ENCODE data around the gene ERGIC1.
"Not testable (repeated sequence)": the region's sequence is repeated elsewhere in the genome, so short reads cannot be mapped to it uniquely, and the experiment has no call there.

Gene ERGIC1

DNA sequence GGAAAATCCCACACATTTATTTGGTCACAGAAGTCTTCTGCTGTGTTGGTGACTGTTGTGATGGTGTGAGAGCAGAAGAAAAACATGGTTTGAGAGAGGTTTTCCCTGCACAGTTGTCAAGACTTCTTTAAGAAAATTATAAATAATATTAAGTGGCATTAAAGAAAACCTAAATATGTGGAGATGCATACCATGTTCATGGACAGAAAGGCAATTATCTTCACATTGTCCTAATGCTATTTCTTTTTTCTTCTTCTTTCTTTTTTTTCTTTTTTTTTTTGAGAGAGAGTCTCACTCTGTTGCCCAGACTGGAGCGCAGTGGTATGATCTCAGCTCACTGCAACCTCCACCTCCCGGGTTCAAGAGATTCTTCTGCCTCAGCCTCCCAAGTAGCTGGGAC, 24.3 kb upstream of the ERGIC1 start:
- TF ChIP-seq, protein P1, sequence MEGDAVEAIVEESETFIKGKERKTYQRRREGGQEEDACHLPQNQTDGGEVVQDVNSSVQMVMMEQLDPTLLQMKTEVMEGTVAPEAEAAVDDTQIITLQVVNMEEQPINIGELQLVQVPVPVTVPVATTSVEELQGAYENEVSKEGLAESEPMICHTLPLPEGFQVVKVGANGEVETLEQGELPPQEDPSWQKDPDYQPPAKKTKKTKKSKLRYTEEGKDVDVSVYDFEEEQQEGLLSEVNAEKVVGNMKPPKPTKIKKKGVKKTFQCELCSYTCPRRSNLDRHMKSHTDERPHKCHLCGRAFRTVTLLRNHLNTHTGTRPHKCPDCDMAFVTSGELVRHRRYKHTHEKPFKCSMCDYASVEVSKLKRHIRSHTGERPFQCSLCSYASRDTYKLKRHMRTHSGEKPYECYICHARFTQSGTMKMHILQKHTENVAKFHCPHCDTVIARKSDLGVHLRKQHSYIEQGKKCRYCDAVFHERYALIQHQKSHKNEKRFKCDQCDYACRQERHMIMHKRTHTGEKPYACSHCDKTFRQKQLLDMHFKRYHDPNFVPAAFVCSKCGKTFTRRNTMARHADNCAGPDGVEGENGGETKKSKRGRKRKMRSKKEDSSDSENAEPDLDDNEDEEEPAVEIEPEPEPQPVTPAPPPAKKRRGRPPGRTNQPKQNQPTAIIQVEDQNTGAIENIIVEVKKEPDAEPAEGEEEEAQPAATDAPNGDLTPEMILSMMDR (conservative IDR thresholded peaks at IDR 0.05; ENCODE audit: control insufficient read depth, insufficient read depth, low read depth, low read length) = no peak
- DNase-seq (ENCODE audit: low read depth) = no peak
- no peak overlapping the region for H3K4me3 ChIP-seq (ENCODE audit: control insufficient read depth, low read depth, low read length)

DNA sequence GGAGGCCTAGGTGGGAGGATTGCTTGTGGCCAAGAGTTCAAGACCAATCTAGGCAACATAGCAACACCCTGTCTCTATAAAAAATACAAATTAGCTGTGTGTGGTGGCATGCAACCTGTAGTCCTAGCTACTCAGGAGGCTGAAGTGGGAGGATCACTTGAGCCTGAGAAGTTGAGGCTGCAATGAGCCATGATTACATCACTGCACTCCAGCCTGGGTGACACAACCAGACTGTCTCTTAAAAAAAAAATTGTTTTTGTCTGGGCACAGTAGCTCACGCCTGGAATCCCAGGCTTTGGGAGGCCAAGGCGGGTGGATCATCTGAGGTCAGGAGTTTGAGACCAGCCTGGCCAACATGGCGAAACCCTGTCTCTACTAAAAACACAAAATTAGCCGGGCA, 23.1 kb upstream of the ERGIC1 start:
- H3K4me3 ChIP-seq (ENCODE audit: control insufficient read depth, low read depth, low read length); DNase-seq (ENCODE audit: low read depth): not testable (repeated sequence)

DNA sequence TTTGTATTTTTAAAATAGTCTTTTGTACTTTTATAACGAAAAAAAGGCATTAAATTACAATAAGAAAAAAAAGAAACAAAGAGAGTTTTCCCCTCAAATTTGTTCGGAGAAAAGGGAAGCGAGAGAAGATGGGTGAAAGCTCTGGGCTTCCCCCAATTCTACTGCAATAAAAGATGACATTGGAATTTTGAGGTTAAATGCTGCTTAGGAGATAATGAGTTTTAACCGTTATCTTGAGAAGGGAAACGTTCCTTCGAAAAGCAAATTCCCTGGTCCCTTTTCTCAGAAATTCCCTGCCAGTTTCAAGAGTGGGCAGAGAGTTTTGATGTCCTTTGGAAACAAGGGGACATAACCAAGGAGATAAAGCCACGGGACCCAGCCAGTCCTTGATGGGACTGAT, 18.4 kb upstream of the ERGIC1 start:
- DNase-seq (ENCODE audit: low read depth) = no peak
- no peak overlapping the region for H3K4me3 ChIP-seq (ENCODE audit: control insufficient read depth, low read depth, low read length)
- TF ChIP-seq, protein P1 (conservative IDR thresholded peaks at IDR 0.05; ENCODE audit: control insufficient read depth, insufficient read depth, low read depth, low read length) = no peak

DNA sequence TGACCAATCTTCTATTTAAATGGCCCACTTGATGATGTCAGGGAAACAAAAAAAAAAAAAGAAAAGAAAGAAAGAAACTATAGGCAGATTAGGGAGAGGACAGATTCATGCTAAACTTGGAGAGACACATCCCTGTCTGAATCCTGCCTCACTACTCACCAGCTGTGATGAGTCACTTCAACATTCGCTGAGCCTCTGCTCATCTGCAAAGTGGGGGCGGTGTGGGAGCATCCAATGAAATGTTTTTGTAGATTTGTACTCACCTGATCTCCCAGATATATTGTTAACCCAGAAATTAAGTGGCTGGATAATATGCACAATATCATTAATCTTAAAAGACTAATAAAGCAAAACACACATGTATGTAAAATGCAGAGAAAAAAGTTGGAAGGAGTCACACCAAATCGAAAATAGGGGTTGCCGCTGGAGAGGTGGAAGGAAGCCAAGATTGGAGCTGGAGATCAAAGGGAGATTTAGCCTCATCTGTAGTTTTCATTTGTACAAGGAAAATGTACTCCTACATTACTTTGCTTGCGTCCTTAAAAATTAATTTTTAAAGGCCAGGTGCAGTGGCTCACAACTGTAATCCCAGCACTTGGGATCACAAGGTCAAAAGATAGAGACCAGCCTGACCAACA, 17.0 kb upstream of the ERGIC1 start:
- DNase-seq (ENCODE audit: low read depth) = peak; percentile 94
- TF ChIP-seq, protein P1 (conservative IDR thresholded peaks at IDR 0.05; ENCODE audit: control insufficient read depth, insufficient read depth, low read depth, low read length) = no peak
- H3K4me3 ChIP-seq (ENCODE audit: control insufficient read depth, low read depth, low read length) = no peak overlapping the region

DNA sequence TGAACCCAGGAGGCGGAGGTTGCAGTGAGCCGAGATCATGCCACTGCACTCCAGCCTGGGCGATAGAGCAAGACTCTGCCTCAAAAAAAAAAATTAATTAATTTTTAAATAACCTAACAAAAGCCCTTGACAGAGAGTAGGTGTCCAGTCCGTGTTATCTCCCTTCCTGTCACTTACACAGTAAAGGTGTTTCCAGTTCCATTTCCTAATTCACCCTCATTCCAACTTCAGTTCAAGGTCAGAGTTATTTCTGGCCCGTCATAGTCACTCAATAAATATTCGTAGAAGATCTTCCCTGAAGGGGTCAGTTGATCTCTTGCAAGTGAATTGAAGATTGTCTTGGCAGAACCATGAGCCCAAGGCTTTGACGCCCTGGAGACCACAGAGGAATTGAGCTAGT, 16.4 kb upstream of the ERGIC1 start:
- DNase-seq (ENCODE audit: low read depth) = no peak
- H3K4me3 ChIP-seq (ENCODE audit: control insufficient read depth, low read depth, low read length) = no peak overlapping the region
- TF ChIP-seq, protein P1 (conservative IDR thresholded peaks at IDR 0.05; ENCODE audit: control insufficient read depth, insufficient read depth, low read depth, low read length) = no peak

DNA sequence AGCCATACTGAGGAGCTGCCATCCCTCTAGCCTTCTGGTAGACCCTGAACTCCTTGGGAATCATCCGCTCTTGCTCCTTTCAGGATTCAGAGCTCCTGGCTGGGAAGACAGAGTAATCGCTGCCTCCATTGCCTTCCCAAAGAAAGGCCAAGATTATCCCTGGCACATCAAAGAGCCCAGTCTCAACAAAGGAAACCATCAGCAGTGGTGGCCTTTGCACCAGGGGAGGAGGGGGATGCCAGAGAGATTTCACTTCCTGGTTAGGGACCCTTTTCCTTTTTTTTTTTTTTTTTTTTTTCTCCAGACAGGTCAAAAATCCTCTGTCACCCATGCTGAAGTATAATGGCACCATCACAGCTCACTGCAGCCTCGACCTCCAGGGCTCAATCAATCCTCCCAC, 16.0 kb upstream of the ERGIC1 start:
- DNase-seq (ENCODE audit: low read depth) = no peak
- no peak overlapping the region for H3K4me3 ChIP-seq (ENCODE audit: control insufficient read depth, low read depth, low read length)
- TF ChIP-seq, protein P1 (conservative IDR thresholded peaks at IDR 0.05; ENCODE audit: control insufficient read depth, insufficient read depth, low read depth, low read length) = no peak

DNA sequence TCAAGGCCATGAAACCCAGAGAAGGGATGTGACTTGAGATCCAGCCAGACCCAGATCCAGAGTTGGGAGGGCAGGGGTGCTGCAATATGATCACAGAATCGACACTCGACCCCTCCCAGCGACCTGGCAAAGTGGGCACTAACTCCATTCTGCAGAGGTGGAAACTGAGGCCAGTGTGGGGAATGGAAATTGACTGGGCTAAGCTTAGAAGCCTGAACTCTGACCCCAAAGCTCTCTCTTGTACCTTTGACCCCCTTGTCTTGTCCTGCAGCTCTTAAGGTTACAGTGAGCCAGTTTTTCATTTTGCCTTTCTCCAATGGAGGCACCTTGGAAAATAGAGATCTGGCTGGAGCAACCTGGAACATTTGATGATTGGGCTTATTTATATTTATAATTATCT, 14.5 kb upstream of the ERGIC1 start:
- no peak for DNase-seq (ENCODE audit: low read depth)
- no peak overlapping the region for H3K4me3 ChIP-seq (ENCODE audit: control insufficient read depth, low read depth, low read length)
- TF ChIP-seq, protein P1 (conservative IDR thresholded peaks at IDR 0.05; ENCODE audit: control insufficient read depth, insufficient read depth, low read depth, low read length) = no peak
